GM18858 (cell line): Measurements from ENCODE around the gene KIF26B.
"Not testable (repeated sequence)": the region's sequence is repeated elsewhere in the genome, so short reads cannot be mapped to it uniquely, and the experiment has no call there.

ENCODE experiments used
- ATAC-seq: cut with Tn5 transposase; IDR thresholded peaks from one replicate; pipeline ENCODE4 v1.9.1; 2021; ENCODE audit not compliant: unreplicated experiment

The KIF26B gene

DNA sequence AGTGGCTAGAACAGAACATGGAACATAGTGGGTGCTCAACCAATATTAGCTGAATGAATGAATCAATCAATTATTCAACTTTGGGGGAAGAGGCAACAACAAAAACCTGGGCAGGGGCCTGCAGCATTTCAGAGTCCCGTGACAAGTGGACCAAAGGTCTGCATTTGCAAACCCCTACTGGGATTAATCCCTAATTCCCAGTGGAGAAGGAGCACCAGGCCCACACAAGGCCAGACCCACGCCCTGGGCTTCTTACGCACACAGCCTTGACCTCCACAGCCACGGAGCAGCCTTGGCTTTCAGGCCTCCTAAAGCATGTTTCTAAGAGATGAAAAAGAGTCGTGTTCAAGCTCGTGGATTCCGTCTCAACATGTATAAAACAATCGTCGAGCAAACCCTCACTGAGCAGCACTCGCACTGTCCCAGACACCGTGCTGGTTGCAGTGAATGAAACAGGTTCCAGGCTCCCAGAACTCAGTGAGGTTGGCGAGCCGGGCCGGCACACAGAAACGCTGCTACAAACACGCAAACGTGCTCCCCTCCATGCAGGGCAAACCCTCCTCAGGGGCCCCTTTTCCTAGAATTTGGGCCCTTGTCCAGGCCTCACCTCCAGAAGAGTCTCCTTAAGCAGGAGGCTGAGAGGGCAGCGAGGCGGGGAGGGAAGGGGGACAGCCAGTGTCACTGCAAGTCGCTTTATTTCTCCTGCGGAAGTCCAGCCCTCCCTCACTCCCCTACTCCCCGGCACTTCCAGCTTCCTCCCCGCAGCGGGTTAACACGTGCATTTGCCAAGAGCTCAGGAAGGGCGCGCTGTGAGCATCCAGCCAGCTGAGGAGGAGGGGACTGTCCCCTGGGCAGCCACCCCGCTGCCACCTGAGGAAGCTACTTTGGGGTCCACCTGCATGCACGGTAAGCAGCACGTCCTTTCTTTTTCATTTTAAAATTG is 556.4 kb downstream of the KIF26B start:
- ATAC-seq, result no peak

DNA sequence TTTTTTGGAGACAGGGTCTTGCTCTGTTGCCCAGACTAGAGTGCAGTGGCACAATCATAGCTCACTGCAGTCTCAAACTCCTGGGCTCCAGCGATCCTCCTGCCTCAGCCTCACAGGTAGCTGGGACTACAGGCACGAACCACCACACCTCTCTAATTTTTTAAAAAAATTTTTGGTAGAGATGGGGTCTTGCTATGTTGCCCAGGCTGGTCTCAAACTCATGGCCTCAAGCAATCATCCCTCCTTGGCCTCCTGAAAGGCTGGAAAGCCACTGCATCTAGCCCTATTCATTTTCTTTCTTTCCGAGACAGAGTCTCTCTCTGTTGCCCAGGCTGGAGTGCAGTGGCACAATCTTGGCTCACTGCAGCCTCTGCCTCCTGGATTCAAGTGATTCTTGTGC is 559.2 kb downstream of the KIF26B start:
- not testable (repeated sequence) for ATAC-seq

DNA sequence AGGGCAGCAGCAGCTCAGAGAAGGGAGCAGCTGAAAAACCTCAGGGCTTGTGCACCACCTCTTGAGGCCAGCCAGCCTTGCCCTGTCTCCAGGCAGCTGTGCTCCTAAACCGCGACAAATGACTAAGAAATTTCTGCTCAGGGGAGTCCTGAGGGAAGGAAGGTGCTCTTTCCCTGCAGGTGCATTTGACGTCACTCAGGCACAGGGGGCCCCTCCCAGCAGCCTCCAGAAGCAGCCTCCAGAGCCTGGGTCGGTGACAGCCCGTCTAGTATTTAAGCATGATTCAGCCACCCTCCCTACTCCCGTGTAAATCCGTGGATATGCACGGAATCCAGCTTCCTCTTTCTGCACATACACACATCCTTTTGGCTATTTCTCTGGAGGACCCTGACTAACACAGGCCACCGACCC is 560.5 kb downstream of the KIF26B start:
- no peak for ATAC-seq

DNA sequence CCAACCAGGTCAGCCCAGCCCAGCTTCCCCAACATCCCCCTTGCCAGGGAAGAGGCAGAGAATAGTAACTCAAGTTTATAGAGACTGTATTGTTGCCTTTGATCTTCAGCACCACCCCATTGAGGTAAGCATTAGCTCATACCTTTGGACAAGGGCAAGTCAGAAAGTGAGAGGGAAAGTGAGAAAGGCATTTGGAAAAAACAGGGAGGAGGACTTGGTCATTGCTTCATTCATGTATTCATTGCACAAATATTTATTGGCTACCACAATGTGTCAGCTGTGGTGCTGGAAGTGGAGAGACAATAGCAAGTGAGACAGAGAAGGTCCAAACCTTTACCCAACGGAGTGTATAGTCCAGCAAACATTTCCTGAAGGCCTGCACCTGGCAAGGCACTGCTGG is 561.2 kb downstream of the KIF26B start:
- ATAC-seq, result no peak

DNA sequence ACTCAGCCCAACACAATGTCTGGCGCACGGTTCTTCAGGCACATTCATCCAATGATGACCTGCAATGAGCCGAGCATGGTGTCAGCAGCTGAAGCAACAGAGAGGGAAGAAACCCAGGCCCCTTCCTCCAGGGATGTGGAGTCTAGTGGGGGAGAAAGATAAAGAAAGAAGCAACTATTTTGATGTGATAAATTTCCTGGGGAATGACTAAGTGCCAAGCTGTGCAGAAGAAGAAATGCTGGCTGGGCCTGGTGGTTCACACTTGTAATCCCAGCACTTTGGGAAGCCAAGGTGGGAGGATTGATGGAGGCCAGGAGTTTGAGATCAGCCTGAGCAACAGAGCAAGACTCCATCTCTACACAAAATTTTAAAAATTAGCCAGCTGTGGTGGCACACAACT is 561.8 kb downstream of the KIF26B start:
- ATAC-seq, result no peak

DNA sequence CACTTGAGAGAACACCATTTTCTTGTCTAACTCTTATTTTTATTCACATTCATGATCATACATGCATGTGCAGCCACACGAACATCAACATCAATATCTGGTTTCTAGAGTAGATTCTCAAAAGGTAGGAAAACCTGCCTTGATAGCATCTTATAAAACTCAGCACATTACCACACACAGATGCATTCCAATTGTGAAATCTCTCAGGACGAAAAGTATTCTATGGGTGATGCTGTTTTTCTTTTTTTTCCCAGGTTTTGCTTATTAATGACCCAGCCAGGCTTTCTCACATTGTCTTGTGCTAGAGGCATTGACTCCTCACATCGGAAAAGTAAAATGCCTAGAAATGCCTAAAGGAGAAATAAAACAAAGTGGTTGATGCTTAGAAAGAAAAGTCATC is 562.8 kb downstream of the KIF26B start:
- ATAC-seq, result no peak

DNA sequence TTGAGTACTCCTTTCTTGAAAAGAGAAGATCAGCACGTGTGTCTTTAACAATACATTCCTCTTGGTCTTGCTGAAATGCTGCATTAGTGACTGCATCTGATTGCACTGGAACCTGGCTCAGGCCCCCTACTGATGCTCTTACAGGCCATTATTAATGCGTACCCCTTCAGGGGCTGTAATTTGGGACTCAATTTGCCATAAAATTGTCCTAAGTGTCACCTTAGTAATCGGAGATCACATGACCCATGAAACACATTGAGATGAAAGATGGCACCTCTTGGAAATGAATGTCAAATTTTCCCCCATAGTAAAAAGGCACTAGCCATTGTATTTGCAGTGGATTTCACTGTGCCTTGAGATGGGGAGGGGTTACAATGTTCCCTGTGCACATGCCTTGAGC is 563.3 kb downstream of the KIF26B start:
- no peak for ATAC-seq

DNA sequence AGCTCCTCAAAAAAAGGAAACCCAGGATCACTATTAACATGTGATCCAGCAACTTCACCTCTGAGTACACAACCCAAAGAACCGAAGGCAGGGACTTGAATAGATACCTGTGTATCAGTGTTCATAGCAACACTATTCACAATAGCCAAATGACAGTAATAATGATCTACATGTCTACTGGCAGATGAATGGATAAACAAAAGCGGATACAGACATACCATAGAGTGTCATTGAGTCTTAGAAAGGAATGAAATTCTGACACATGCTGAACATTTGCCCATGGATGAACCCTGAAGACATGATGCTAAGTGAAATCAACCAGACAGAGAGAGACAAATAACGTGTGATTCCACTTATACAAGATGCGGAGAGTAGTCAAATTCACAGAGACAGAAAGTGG is 564.2 kb downstream of the KIF26B start:
- ATAC-seq, result no peak

DNA sequence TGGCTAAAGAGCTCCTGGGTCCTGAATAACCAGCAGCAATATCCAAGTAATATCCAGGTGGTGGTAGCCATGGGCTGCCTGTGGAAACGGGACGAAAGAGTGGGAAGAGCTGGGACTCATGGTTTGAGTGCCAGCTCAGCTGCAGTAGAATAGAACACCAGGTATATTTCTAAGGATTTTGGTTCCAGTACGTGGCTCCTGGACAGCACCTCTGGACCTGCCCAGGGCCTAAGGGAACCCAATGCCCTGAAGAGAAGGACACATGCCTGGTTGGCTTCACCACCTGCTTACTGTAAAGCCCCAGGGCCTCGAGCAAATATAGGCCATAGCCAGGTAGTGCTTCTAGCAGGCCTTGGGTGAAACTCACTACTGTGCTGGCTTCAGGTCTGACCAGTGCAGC is 566.7 kb downstream of the KIF26B start:
- no peak for ATAC-seq

DNA sequence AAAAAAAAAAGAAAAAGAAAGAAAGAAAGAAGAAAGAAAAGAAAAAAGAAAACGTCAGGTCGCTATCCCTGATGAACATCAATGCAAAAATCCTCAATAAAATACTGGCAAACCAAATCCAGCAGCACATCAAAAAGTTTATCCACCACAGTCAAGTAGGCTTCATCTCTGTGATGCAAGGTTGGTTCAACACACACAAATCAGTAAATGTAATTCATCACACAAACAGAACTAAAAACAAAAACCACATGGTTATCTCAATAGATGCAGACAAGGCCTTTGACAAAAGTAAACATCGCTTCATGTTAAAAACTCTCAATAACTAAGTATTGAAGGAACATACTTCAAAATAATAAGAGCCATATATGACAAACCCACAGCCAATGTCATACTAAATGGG is 573.2 kb downstream of the KIF26B start:
- not testable (repeated sequence) for ATAC-seq

DNA sequence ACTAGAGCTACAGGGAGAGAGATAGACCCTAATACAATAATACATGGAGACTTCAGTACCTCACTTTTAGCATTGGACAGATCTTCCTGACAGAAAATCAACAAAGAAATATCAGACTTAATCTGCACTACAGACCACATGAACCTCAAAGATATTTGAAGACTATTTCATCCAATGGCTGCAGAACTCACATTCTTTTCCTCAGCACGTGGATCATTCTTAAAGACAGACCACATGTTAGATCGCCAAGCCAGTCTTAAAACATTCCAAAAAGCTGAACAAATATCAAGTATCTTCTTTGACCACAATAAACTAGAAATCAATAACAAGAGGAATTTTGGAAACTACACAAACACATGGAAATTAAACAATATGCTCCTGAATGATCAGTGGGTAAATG is 576.0 kb downstream of the KIF26B start:
- ATAC-seq, result no peak

DNA sequence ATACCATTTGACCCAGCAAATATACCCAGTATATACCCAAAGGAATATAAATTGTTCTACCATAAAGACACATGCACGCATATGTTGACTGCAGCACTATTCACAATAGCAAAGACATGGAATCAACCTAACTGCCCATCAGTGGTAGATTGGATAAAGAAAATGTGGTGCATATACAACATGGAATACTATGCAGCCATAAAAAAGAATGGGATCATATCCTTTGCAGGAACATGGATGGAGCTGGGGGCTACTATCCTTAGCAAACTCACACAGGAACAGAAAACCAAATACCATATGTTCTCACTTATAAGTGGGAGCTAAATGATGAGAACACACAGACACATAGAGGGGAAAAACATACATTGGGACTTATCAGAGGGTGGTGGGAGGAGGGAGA is 585.6 kb downstream of the KIF26B start:
- ATAC-seq, result not testable (repeated sequence)

DNA sequence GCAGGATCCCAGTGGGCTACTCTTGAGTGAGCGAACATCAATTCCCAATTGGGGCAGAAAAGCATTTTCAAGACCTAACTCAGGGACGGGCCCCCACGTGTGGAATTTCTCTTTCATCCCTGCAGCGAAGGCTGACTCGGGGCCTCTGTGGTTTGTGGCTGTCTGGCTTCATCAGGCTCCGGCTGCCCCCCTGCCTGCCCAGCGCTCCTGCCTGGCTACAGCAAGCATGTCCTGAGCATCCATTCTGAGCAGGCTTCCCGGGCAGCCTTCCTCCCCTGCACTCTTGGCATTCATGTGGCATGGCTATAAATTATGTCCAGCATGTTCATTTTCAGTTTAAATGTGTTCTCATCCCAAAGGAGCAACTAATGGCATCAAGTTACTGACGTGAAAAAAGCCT is 588.1 kb downstream of the KIF26B start:
- no peak for ATAC-seq

DNA sequence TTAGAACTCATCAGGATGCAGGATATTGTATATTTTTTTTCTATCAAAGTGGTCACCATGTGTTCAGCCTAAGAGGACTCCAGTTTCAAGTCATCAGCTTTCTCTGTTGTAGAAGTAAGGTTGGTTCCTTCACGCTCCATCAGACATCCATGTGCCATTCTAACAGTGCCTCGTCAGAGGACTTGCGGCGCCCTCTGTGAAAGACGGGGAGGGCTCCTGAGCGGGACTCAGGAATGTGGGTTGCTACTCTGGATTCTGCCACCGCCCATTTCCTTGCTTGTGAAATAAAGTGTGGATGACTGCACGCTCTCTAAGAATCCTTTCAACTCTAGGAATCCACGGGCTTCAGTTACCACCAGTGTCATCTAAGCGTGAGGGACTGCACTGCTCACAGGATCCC is 593.5 kb downstream of the KIF26B start:
- ATAC-seq, result no peak

DNA sequence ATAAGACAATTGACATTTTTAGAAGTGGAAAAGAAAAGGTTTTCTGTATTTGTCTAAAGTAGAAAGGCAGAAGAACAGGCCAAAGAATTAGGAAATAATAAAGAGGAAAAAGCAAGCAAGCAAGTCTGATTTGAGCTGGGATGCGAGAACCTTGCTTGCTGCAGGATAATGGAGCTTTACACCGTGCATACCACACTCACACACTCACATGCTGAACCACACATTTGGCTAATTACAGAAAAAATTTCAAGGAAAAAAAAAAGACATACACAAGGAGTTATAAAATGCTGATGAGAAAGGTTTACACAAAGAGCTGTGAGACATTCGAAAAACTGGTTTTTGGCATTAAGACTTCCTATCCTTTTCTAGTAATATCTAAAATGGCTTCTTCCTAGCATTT is 593.9 kb downstream of the KIF26B start:
- ATAC-seq, result no peak

DNA sequence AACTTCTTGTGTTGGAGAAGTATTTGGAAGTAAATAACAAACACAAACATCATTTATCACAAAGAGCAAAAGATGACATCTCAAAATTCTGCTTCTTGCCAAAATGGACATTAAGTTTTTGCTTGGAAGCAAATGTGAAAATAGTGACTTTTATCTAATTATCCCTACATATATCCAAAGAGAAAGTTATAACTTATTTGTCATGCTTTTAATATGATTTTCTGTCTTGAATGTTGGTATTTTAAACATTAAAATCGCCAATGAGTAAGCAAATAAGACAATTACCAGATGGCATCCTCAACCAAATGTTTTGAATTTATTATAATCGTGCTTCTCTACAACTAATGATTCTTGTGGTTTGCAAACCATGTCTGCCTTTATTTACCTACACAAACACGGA is 594.3 kb downstream of the KIF26B start:
- ATAC-seq, result no peak

DNA sequence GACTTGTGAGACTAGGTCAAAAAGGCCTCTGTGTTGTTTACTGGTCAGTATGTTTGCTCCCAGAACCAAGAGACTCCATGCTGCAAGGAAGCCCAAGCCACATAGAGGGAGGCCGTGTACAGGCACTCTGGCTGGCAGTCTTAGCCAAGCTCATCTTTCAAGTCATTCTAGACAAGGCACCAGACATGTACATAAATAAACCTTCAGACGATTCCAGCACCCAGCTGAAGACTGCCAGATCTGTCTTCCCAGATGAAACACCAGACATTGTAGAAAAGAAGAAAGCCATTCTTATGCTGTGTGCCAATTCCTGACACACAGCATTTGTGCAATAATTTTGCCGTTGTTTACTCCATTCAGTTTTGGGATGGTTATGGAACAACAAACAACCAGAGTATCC is 595.5 kb downstream of the KIF26B start:
- no peak for ATAC-seq

DNA sequence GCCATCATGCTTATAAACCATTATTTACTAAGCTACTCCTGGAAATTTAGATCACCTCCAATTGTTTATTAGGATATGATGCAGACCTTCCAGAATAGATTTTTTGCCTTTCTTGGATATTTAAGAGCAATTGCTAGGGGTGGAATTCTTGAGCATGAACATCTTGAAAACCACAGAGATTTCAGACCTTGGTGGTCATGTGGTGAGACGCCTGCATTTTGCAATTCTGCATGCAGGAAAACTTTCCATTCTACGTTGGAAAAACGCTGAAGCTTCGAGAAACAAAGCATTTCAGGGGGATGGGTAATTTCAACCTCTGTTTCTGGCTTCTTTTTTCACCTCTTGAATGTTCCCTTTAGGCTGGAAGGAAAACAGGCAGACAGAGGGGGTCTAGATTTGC is 596.3 kb downstream of the KIF26B start:
- ATAC-seq, result no peak

DNA sequence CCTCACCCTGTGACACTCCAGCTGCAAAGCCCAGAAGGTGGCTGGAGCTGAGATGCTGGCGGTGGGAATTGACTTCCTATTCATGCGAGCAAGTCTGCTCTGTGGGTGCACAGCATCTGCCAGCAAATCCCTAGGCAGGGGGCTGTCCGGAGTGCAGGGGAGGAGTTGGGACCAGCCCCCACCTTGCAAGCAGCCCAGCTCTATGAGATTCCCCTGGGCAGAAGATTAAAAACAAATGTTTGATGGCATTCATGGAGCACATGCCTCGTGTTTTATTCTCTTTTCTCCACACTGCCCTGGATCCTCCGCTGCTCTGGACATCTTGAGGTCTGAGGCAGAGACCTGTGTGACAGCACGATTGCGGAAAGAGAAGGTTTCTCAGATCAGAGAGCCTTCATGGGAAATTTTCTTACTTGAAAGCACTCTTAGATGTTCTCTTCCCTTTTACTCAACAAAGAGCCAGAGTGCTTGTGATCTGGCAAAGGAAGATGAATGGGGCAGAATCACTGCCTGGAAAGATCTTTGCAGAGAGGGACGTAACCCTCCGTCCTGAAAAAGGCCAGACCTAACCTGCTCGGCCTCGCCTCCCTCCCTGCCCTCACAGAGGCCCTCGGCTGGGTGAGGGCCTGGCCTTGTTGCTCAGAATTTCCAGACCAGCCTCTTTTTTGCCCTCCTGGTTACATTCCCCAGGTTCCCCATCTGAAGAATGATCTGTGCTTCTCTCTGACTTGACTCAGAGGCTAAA is 597.1 kb downstream of the KIF26B start:
- ATAC-seq, result no peak

DNA sequence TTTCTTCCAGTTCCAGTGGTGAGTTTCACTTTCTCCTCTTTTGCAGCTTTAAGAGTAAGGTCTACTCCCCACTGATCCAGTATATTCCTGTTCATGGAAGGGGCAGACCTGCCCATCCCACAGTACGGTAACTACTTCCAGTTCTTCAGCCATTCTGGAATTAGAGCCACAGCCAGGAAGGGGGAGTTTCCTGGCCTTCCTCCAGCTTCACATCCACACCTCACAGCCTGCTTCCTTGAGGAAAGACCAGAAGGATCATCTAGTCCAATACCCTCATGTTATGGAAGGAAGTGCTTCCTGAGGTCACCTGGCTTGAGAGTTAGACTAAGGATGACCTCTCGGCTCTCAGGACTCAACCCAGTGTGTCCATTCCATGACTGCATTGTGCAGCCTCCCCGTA is 597.8 kb downstream of the KIF26B start:
- ATAC-seq, result no peak

DNA sequence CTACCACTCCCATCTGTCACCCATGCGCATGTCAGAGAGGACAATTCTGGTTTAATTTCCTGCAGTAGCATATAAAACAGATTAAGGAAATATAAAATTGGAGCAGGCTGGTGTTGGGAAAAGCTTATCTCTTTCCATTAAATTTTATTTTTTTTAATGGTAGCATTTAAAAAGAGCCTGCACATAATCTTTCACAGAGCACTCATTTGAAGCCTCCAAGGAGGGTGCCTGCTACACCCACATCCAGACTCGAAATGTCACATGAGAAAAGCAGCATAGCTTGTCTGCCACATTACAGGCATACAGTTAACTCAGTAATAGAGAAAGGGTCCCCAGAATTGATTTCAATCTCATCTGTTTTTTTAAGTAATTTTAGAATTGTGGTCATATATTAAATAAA is 599.0 kb downstream of the KIF26B start:
- ATAC-seq, result no peak

DNA sequence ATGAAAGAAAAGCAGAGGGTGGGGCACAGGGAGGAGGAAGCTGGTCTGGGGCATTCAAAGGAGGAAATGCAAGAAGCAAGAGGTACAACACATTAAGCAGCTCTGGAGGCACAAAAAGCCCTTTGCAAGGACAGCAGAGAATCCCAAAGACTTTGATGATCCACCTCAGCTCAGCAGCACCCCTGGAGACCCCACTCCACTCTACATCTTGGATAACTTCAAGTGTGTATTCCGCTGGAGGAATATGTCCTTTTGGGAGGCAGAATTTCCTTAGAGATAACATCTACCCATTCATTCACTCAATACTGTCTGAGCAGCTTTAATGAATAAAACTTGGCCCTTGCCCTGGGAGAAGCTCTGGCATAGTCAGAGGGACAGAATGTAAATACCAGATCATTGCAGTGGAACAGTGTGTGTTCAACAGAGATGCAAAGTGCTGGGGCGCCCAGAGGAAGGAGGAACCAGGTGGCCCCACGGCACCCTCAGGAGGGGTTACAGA is 599.7 kb downstream of the KIF26B start:
- ATAC-seq, result no peak
